Adipocyte (in vitro differentiated cells): ENCODE measurements around the gene HINT2.

Experiments used
- DNase-seq: peaks from one replicate; pipeline ENCODE4 v3.0.0-alpha.2; 2015; ENCODE audit warnings: low read depth
- H3K27me3 ChIP-seq: replicated peaks from 2 replicates; pipeline ENCODE4 v1.7.0; 2013; ENCODE audit warnings: mild to moderate bottlenecking, low read length, moderate library complexity; ENCODE audit not compliant: control insufficient read depth, insufficient read depth
- H3K36me3 ChIP-seq: 2 replicates; pipeline ENCODE4 v1.7.0; 2013; ENCODE audit warnings: low read length, mild to moderate bottlenecking, moderate library complexity; ENCODE audit not compliant: control insufficient read depth, insufficient read depth, severe bottlenecking
- H3K4me1 ChIP-seq: 2 replicates; pipeline ENCODE4 v1.7.0; 2013; ENCODE audit warnings: mild to moderate bottlenecking, low read length, moderate library complexity; ENCODE audit not compliant: control insufficient read depth, insufficient read depth
- H3K4me3 ChIP-seq: 2 replicates; pipeline ENCODE4 v1.7.0; 2013; ENCODE audit warnings: mild to moderate bottlenecking, low read length, moderate library complexity
- H3K9ac ChIP-seq: 2 replicates; pipeline ENCODE4 v1.7.0; 2013; ENCODE audit warnings: mild to moderate bottlenecking, low read length, moderate library complexity
- H3K9me3 ChIP-seq: 2 replicates; pipeline ENCODE4 v1.7.0; 2013; ENCODE audit warnings: mild to moderate bottlenecking, low read length, moderate library complexity; ENCODE audit not compliant: control insufficient read depth

Gene HINT2

GRCh38 chr9:35852876-35853865 lies 38.3 kb upstream of the HINT2 start:
- DNase-seq: no peak
- no peak overlapping the region for H3K4me3 ChIP-seq
- H3K9me3 ChIP-seq: no peaks in the 10 kb centered on the region
- peaks cover 3% of the 10 kb centered on the region for H3K4me1 ChIP-seq
- no peak overlapping the region for H3K9ac ChIP-seq
- H3K36me3 ChIP-seq: no peaks in the 10 kb centered on the region
- no peaks in the 10 kb centered on the region for H3K27me3 ChIP-seq

- Histone ChIP-seq H3K36me3 (no peaks in the 10 kb centered on the region), H3K4me1 (peaks cover 8% of the 10 kb centered on the region), H3K9ac (no peak overlapping the region), H3K27me3 (no peaks in the 10 kb centered on the region), H3K9me3 (no peaks in the 10 kb centered on the region), H3K4me3 (no peak overlapping the region)
- DNase-seq: no peak
Measured at GRCh38 chr9:35852267-35852815, 37.5 kb upstream of the HINT2 start.

- Histone ChIP-seq H3K4me1 (peaks cover 33% of the 10 kb centered on the region), H3K27me3 (no peaks in the 10 kb centered on the region), H3K36me3 (peaks cover 2% of the 10 kb centered on the region), H3K9ac (peak overlapping the region; percentile 14), H3K9me3 (no peaks in the 10 kb centered on the region), H3K4me3 (no peak overlapping the region)
- peak; percentile 65 for DNase-seq
Measured at GRCh38 chr9:35847792-35848572, 33.1 kb upstream of the HINT2 start.

- peaks cover 2% of the 10 kb centered on the region for H3K36me3 ChIP-seq
- H3K9ac ChIP-seq: no peak overlapping the region
- H3K4me1 ChIP-seq: peaks cover 50% of the 10 kb centered on the region
- H3K9me3 ChIP-seq: no peaks in the 10 kb centered on the region
- no peaks in the 10 kb centered on the region for H3K27me3 ChIP-seq
- no peak for DNase-seq
- no peak overlapping the region for H3K4me3 ChIP-seq
Measured at GRCh38 chr9:35845824-35846771, 31.3 kb upstream of the HINT2 start.

- H3K4me1 ChIP-seq: peaks cover 50% of the 10 kb centered on the region
- H3K9me3 ChIP-seq: no peaks in the 10 kb centered on the region
- H3K36me3 ChIP-seq: peaks cover 2% of the 10 kb centered on the region
- DNase-seq: peak; percentile 94
- peak overlapping the region; percentile 25 for H3K9ac ChIP-seq
- no peaks in the 10 kb centered on the region for H3K27me3 ChIP-seq
- H3K4me3 ChIP-seq: no peak overlapping the region
Measured at GRCh38 chr9:35844628-35845270, 29.9 kb upstream of the HINT2 start.

- Histone ChIP-seq H3K36me3 (peaks cover 2% of the 10 kb centered on the region), H3K4me3 (no peak overlapping the region)
- no peak for DNase-seq
Measured at GRCh38 chr9:35842795-35843194, 28.0 kb upstream of the HINT2 start.

GRCh38 chr9:35842020-35842745 lies 27.3 kb upstream of the HINT2 start:
- Histone ChIP-seq H3K36me3 (peaks cover 2% of the 10 kb centered on the region), H3K9me3 (no peaks in the 10 kb centered on the region), H3K27me3 (no peaks in the 10 kb centered on the region), H3K9ac (no peak overlapping the region), H3K4me3 (no peak overlapping the region), H3K4me1 (peaks cover 42% of the 10 kb centered on the region)
- no peak for DNase-seq

More at GRCh38 chr9:35842795-35843194, 28.0 kb upstream of the HINT2 start:
- Histone ChIP-seq H3K4me1 (peaks cover 44% of the 10 kb centered on the region), H3K27me3 (no peaks in the 10 kb centered on the region), H3K9ac (no peak overlapping the region), H3K9me3 (no peaks in the 10 kb centered on the region)

- H3K4me1 ChIP-seq: peaks cover 42% of the 10 kb centered on the region
- DNase-seq: no peak
- no peaks in the 10 kb centered on the region for H3K27me3 ChIP-seq
- no peak overlapping the region for H3K4me3 ChIP-seq
- no peaks in the 10 kb centered on the region for H3K9me3 ChIP-seq
- H3K9ac ChIP-seq: no peak overlapping the region
- H3K36me3 ChIP-seq: no peaks in the 10 kb centered on the region
Measured at GRCh38 chr9:35841645-35841900, 26.7 kb upstream of the HINT2 start.

GRCh38 chr9:35840881-35841644 lies 26.2 kb upstream of the HINT2 start:
- no peak for DNase-seq
- no peak overlapping the region for H3K9ac ChIP-seq
- no peaks in the 10 kb centered on the region for H3K9me3 ChIP-seq
- no peaks in the 10 kb centered on the region for H3K27me3 ChIP-seq
- no peaks in the 10 kb centered on the region for H3K36me3 ChIP-seq
- peaks cover 46% of the 10 kb centered on the region for H3K4me1 ChIP-seq
- no peak overlapping the region for H3K4me3 ChIP-seq
